Kidney epithelial cell (primary cell): ENCODE measurements around the gene INF2. TPM values are rescaled to one million over a fixed set of nuclear protein-coding genes. Genes with fewer than 3 reads are reported as not detected.

Source experiments
- DNase-seq: peaks from one replicate; pipeline ENCODE4 v3.0.0-alpha.2; 2010; ENCODE audit warnings: low read depth
- H3K27me3 ChIP-seq: 2 replicates; pipeline ENCODE4 v1.6.0; 2011; ENCODE audit warnings: low read length; ENCODE audit not compliant: control insufficient read depth, insufficient read depth
- H3K36me3 ChIP-seq: 2 replicates; pipeline ENCODE4 v1.5.1; 2011; ENCODE audit warnings: low read length; ENCODE audit not compliant: control insufficient read depth, insufficient read depth
- H3K4me3 ChIP-seq: 2 replicates; pipeline ENCODE4 v1.5.1; 2011; ENCODE audit warnings: low read depth, mild to moderate bottlenecking, control low read depth, low read length
- CTCF ChIP-seq: IDR thresholded peaks from 2 replicates; pipeline ENCODE4 v1.5.1; 2011; ENCODE audit warnings: mild to moderate bottlenecking, moderate library complexity, low read length, control low read depth, inconsistent platforms; ENCODE audit not compliant: insufficient read depth, poor library complexity, severe bottlenecking
- total RNA-seq: library from RNA; depleted of rRNA; stranded (reverse); fragments of >200 nt; gene quantifications from 2 replicates; pipeline ENCODE4 v1.2.3, GENCODE V29; 2015

The INF2 gene
- total RNA-seq, 1 donor from 2014 or later: 109 TPM

- no peak for DNase-seq
- no peak for TF ChIP-seq CTCF
Measured at GRCh38 chr14:104732931-104733681, 43.7 kb downstream of the INF2 start.

DNA sequence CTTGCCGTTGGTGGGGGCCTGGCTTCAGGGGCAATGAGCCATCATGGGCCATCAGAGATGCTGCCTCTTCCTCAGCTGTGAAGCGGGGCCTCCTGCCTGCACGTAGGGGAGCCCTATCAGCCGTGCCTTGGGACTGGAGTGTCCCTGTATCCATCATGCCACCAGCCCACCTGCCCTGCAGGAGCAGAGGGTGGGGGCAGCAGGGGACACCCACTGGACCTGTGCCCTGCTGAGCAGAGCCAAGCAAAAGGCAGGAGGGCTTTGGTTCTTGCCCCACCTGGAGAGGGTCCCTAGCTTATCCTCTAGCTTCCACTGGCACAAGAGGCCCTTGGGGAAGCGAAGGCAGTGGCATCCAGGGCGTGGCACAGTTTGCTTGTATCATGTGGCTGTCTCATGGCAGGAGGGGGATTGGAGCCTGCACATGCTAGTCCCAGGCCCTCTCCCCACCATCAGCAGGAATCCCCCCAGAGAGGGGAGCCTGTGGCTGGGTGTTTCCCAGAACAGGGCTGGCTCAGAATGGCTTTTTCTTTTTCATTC is 44.7 kb downstream of the INF2 start:
- no peak for DNase-seq
- TF ChIP-seq CTCF: no peak
- Histone ChIP-seq H3K27me3 (peaks cover 14% of the 10 kb centered on the region), H3K36me3 (no peaks in the 10 kb centered on the region), H3K4me3 (no peak overlapping the region)

More at GRCh38 chr14:104732931-104733681, 43.7 kb downstream of the INF2 start:
- Histone ChIP-seq H3K4me3 (no peak overlapping the region), H3K27me3 (peaks cover 16% of the 10 kb centered on the region), H3K36me3 (no peaks in the 10 kb centered on the region)

GRCh38 chr14:104734601-104734990 is 45.2 kb downstream of the INF2 start:
- Histone ChIP-seq H3K4me3 (no peak overlapping the region), H3K36me3 (no peaks in the 10 kb centered on the region), H3K27me3 (peaks cover 14% of the 10 kb centered on the region)
- no peak for TF ChIP-seq CTCF
- DNase-seq: no peak

GRCh38 chr14:104734991-104735779 is 45.8 kb downstream of the INF2 start:
- Histone ChIP-seq H3K36me3 (no peaks in the 10 kb centered on the region), H3K27me3 (peaks cover 14% of the 10 kb centered on the region), H3K4me3 (no peak overlapping the region)
- no peak for DNase-seq
- TF ChIP-seq CTCF: no peak

GRCh38 chr14:104735830-104736642 is 46.6 kb downstream of the INF2 start:
- Histone ChIP-seq H3K36me3 (no peaks in the 10 kb centered on the region), H3K27me3 (peaks cover 14% of the 10 kb centered on the region), H3K4me3 (no peak overlapping the region)
- no peak for DNase-seq
- TF ChIP-seq CTCF: no peak
